GM23338 (cell line): ENCODE measurements around the gene PIGN. TPM values are rescaled to one million over a fixed set of nuclear protein-coding genes. Genes with fewer than 3 reads are reported as not detected.

Experiments
- ATAC-seq: fragments of 200-7000 bp; cut with Tn5 transposase; 3 replicates; pipeline ENCODE4 v1.9.1; 2020
- DNase-seq: peaks from one replicate; pipeline ENCODE4 v3.0.0-alpha.2; 2015; ENCODE audit warnings: low spot score
- H2AFZ ChIP-seq: fragments of 200-600 bp; sonication (generic); 2 replicates; pipeline ENCODE4 v1.8.0; 2016; ENCODE audit warnings: antibody characterized with exemption, mild to moderate bottlenecking, moderate library complexity
- H3F3A ChIP-seq: fragments of 200-600 bp; sonication (generic); replicated peaks from 2 replicates; pipeline ENCODE4 v1.8.0; 2017; ENCODE audit warnings: antibody characterized with exemption, mixed run types, low read depth
- H3K27ac ChIP-seq: fragments of 200-600 bp; sonication (generic); 2 replicates; pipeline ENCODE4 v1.6.1; 2016; ENCODE audit warnings: low read depth
- H3K27me3 ChIP-seq: fragments of 200-600 bp; sonication (generic); 2 replicates; pipeline ENCODE4 v1.8.0; 2016; ENCODE audit warnings: mild to moderate bottlenecking, mixed run types, moderate library complexity; ENCODE audit not compliant: insufficient read depth
- H3K36me3 ChIP-seq: fragments of 200-600 bp; sonication (generic); 2 replicates; pipeline ENCODE4 v1.8.0; 2016; ENCODE audit warnings: mild to moderate bottlenecking; ENCODE audit not compliant: insufficient read depth
- H3K4me1 ChIP-seq: fragments of 200-600 bp; sonication (generic); 2 replicates; pipeline ENCODE4 v1.8.0; 2016; ENCODE audit warnings: mild to moderate bottlenecking, moderate library complexity; ENCODE audit not compliant: insufficient read depth
- H3K4me2 ChIP-seq: fragments of 200-600 bp; sonication (generic); 2 replicates; pipeline ENCODE4 v1.7.1; 2017; ENCODE audit warnings: mixed run types
- H3K4me3 ChIP-seq: fragments of 200-600 bp; sonication (generic); 2 replicates; pipeline ENCODE4 v1.6.1; 2016; ENCODE audit warnings: mixed run types
- H3K79me2 ChIP-seq: fragments of 200-600 bp; sonication (generic); replicated peaks from 2 replicates; pipeline ENCODE4 v1.8.0; 2017; ENCODE audit warnings: mild to moderate bottlenecking; ENCODE audit not compliant: insufficient read depth
- H3K9me2 ChIP-seq: fragments of 200-600 bp; sonication (generic); 2 replicates; pipeline ENCODE4 v1.8.0; 2017; ENCODE audit not compliant: insufficient read depth
- H4K20me1 ChIP-seq: fragments of 200-600 bp; sonication (generic); replicated peaks from 2 replicates; pipeline ENCODE4 v1.8.0; 2017; ENCODE audit warnings: mild to moderate bottlenecking; ENCODE audit not compliant: insufficient read depth
- H3K27ac Mint-ChIP-seq: 2 replicates; pipeline ENCODE4 v1.8.0; 2020; ENCODE audit warnings: inconsistent platforms, mild to moderate bottlenecking, moderate library complexity, mixed read lengths
- H3K27me3 Mint-ChIP-seq: 3 replicates; pipeline ENCODE4 v1.8.0; 2022; ENCODE audit warnings: low read depth, mild to moderate bottlenecking, moderate library complexity, mixed read lengths, inconsistent platforms; ENCODE audit not compliant: insufficient read depth, poor library complexity
- H3K36me3 Mint-ChIP-seq: 3 replicates; pipeline ENCODE4 v1.8.0; 2021; ENCODE audit warnings: low read depth, mild to moderate bottlenecking, inconsistent platforms, moderate library complexity, mixed read lengths
- H3K4me1 Mint-ChIP-seq: 3 replicates; pipeline ENCODE4 v1.8.0; 2020; ENCODE audit warnings: mild to moderate bottlenecking, inconsistent platforms, mixed read lengths
- H3K4me3 Mint-ChIP-seq: 3 replicates; pipeline ENCODE4 v1.8.0; 2021; ENCODE audit warnings: moderate library complexity, mild to moderate bottlenecking, inconsistent platforms, mixed read lengths
- H3K9me3 Mint-ChIP-seq: 3 replicates; pipeline ENCODE4 v1.8.0; 2020; ENCODE audit warnings: moderate library complexity, mild to moderate bottlenecking, inconsistent platforms, mixed read lengths
- CREB1 ChIP-seq: fragments of 250-450 bp; sonication (Bioruptor Pico); IDR thresholded peaks from 2 replicates; pipeline ENCODE4 v1.5.0; 2020; ENCODE audit warnings: low read depth, mild to moderate bottlenecking, moderate library complexity
- EZH2 ChIP-seq: fragments of 200-600 bp; sonication (generic); IDR thresholded peaks from one replicate; pipeline ENCODE4 v1.8.0; 2017; ENCODE audit warnings: antibody characterized with exemption, mild to moderate bottlenecking, low read depth; ENCODE audit not compliant: unreplicated experiment
- EZH2phosphoT487 ChIP-seq: fragments of 200-600 bp; sonication (generic); IDR thresholded peaks from one replicate; pipeline ENCODE4 v1.8.1; 2018; ENCODE audit warnings: antibody characterized with exemption; ENCODE audit not compliant: unreplicated experiment
- JUNB ChIP-seq: IDR thresholded peaks from one replicate; pipeline ENCODE4 v1.6.1; 2016; ENCODE audit warnings: antibody characterized with exemption; ENCODE audit not compliant: unreplicated experiment
- NANOG ChIP-seq: IDR thresholded peaks from 2 replicates; pipeline ENCODE4 v1.6.1; 2016; ENCODE audit warnings: antibody characterized with exemption, borderline replicate concordance
- POLR2AphosphoS5 ChIP-seq: IDR thresholded peaks from 2 replicates; pipeline ENCODE4 v1.6.1; 2016; ENCODE audit warnings: antibody characterized with exemption, low read depth
- REST ChIP-seq: IDR thresholded peaks from one replicate; pipeline ENCODE4 v1.6.1; 2018; ENCODE audit warnings: antibody characterized with exemption; ENCODE audit not compliant: unreplicated experiment
- STAT1 ChIP-seq: IDR thresholded peaks from one replicate; pipeline ENCODE4 v1.6.1; 2016; ENCODE audit warnings: antibody characterized with exemption; ENCODE audit not compliant: unreplicated experiment
- ZNF114 ChIP-seq: fragments of 250-450 bp; sonication (Bioruptor Pico); IDR thresholded peaks from 2 replicates; pipeline ENCODE4 v1.5.0; 2020; ENCODE audit warnings: mild to moderate bottlenecking, moderate library complexity
- ZNF331 ChIP-seq: fragments of 250-450 bp; sonication (Bioruptor Pico); IDR thresholded peaks from 2 replicates; pipeline ENCODE4 v1.5.0; 2020; ENCODE audit warnings: low read depth, mild to moderate bottlenecking, moderate library complexity
- ZNF462 ChIP-seq: fragments of 250-450 bp; sonication (Bioruptor Pico); IDR thresholded peaks from 2 replicates; pipeline ENCODE4 v1.5.0; 2020; ENCODE audit warnings: mild to moderate bottlenecking, moderate library complexity
- polyA plus RNA-seq: library from polyadenylated mRNA; unstranded; fragments of >200 nt; fragmentation: Nextera tagmentation; extraction: Ambion mirVana; gene quantifications from 2 replicates; pipeline ENCODE4 v1.2.1, GENCODE V29; 2016
- total RNA-seq: library from RNA; depleted of rRNA; stranded (reverse); fragments of >200 nt; shearing (Covaris generic); gene quantifications from 2 replicates; pipeline ENCODE4 v1.2.3, GENCODE V29; 2014
- TF ChIP-seq, protein P1 (sequence below), 2 experiments: fragments of 200-600 bp in 1 of 2; sonication (generic) in 1 of 2; conservative IDR thresholded peaks; 2 replicates each; pipeline versions ENCODE4 v1.5.1 to v1.6.1; 2016 to 2017; ENCODE audit warnings: antibody characterized with exemption in 2 of 2, low read depth in 2 of 2, mild to moderate bottlenecking in 2 of 2, moderate library complexity in 1 of 2

Gene PIGN
- total and polyA plus RNA-seq, 2 experiments from 2014 or later: 9.4 to 33.0 TPM

GRCh38 chr18:62023536-62023935, 163.3 kb downstream of the PIGN start (continued):
- TF ChIP-seq REST: no peak
- no peak for TF ChIP-seq STAT1
- TF ChIP-seq, protein P1, sequence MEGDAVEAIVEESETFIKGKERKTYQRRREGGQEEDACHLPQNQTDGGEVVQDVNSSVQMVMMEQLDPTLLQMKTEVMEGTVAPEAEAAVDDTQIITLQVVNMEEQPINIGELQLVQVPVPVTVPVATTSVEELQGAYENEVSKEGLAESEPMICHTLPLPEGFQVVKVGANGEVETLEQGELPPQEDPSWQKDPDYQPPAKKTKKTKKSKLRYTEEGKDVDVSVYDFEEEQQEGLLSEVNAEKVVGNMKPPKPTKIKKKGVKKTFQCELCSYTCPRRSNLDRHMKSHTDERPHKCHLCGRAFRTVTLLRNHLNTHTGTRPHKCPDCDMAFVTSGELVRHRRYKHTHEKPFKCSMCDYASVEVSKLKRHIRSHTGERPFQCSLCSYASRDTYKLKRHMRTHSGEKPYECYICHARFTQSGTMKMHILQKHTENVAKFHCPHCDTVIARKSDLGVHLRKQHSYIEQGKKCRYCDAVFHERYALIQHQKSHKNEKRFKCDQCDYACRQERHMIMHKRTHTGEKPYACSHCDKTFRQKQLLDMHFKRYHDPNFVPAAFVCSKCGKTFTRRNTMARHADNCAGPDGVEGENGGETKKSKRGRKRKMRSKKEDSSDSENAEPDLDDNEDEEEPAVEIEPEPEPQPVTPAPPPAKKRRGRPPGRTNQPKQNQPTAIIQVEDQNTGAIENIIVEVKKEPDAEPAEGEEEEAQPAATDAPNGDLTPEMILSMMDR (conservative IDR thresholded peaks at IDR 0.05; ENCODE audit: low read depth in 2 of 2): no peak
- TF ChIP-seq POLR2AphosphoS5: no peak
- TF ChIP-seq CREB1 (CRISPR knock-in tag): no peak
- TF ChIP-seq EZH2phosphoT487: no peak
- TF ChIP-seq ZNF331: no peak

DNA sequence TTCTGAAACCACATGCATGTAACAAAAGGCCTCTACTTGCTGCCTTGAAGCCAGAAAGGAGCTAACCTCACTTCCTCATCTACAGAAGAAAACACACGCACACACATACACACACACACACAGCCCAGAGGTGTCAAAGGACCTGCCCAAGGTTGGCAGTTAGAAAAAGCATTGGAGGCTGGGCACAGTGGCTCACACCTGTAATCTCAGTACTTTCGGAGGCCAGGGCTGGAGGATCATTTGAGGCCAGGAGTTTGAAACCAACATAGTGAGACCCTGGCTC, 168.2 kb downstream of the PIGN start:
- Mint-ChIP-seq H3K27me3 (no peaks in the 10 kb centered on the region), H3K4me1 (peaks cover 2% of the 10 kb centered on the region; the same call in 1 of the 3 replicates), H3K36me3 (no peaks in the 10 kb centered on the region), H3K4me3 (no peak overlapping the region), H3K9me3 (no peaks in the 10 kb centered on the region; the same call in 2 of the 3 replicates), H3K27ac (no peak overlapping the region)
- H3K4me1 ChIP-seq: no peaks in the 10 kb centered on the region
- H3K4me2 ChIP-seq: no peak overlapping the region
- H3F3A ChIP-seq: no peaks in the 10 kb centered on the region
- no peak for DNase-seq
- H3K27me3 ChIP-seq: no peaks in the 10 kb centered on the region
- 0 out of 2 replicates have a peak, but pooled peaks cover 2% of the 10 kb centered on the region for H3K9me2 ChIP-seq
- no peak overlapping the region for H3K4me3 ChIP-seq
- no peak overlapping the region for H2AFZ ChIP-seq
- no peaks in the 10 kb centered on the region for H3K36me3 ChIP-seq
- H3K27ac ChIP-seq: no peak overlapping the region
- H3K79me2 ChIP-seq: no peaks in the 10 kb centered on the region
- H4K20me1 ChIP-seq: no peaks in the 10 kb centered on the region
- no peak for ATAC-seq
- TF ChIP-seq POLR2AphosphoS5: no peak
- no peak for TF ChIP-seq NANOG
- TF ChIP-seq CREB1 (CRISPR knock-in tag): no peak
- no peak for TF ChIP-seq ZNF114
- TF ChIP-seq EZH2: no peak
- no peak for TF ChIP-seq STAT1
- TF ChIP-seq, protein P1 (conservative IDR thresholded peaks at IDR 0.05; ENCODE audit: low read depth in 2 of 2): no peak
- TF ChIP-seq JUNB: no peak
- TF ChIP-seq ZNF462: no peak
